KOPT-K1 (cell line): ENCODE measurements around the gene SRCIN1.
"Not testable (repeated sequence)": the region's sequence is repeated elsewhere in the genome, so short reads cannot be mapped to it uniquely, and the experiment has no call there.

Experiments
- H3K27ac ChIP-seq: fragments of 200-600 bp; sonication (generic); 2 replicates; pipeline ENCODE4 v1.5.1; 2016; ENCODE audit warnings: antibody characterized with exemption, mild to moderate bottlenecking, low read depth, low read length; ENCODE audit not compliant: poor library complexity, severe bottlenecking
- H3K36me3 ChIP-seq: fragments of 200-600 bp; sonication (generic); 2 replicates; pipeline ENCODE4 v1.5.1; 2017; ENCODE audit warnings: antibody characterized with exemption, mild to moderate bottlenecking, low read length, moderate library complexity; ENCODE audit not compliant: insufficient read depth
- H3K9me3 ChIP-seq: fragments of 200-600 bp; sonication (generic); 2 replicates; pipeline ENCODE4 v1.5.1; 2017; ENCODE audit warnings: antibody characterized with exemption, low read length, mild to moderate bottlenecking; ENCODE audit not compliant: insufficient read depth, poor library complexity, severe bottlenecking

Gene SRCIN1

GRCh38 chr17:38512473-38513058 is 93.2 kb downstream of the SRCIN1 start:
- Histone ChIP-seq H3K9me3 (no peaks in the 10 kb centered on the region), H3K27ac (no peak overlapping the region), H3K36me3 (no peaks in the 10 kb centered on the region)

GRCh38 chr17:38511150-38512108 is 94.3 kb downstream of the SRCIN1 start:
- no peak overlapping the region for H3K27ac ChIP-seq
- H3K36me3 ChIP-seq = no peaks in the 10 kb centered on the region
- H3K9me3 ChIP-seq = no peaks in the 10 kb centered on the region

- Histone ChIP-seq H3K9me3 (no peaks in the 10 kb centered on the region), H3K27ac (no peak overlapping the region), H3K36me3 (no peaks in the 10 kb centered on the region)
These were observed 95.2 kb downstream of the SRCIN1 start for GRCh38 chr17:38510421-38511149.

- Histone ChIP-seq H3K27ac (no peak overlapping the region), H3K9me3 (no peaks in the 10 kb centered on the region), H3K36me3 (no peaks in the 10 kb centered on the region)
These were observed 95.9 kb downstream of the SRCIN1 start for GRCh38 chr17:38509772-38510420.

GRCh38 chr17:38508954-38509771 is 96.6 kb downstream of the SRCIN1 start:
- H3K9me3 ChIP-seq = no peaks in the 10 kb centered on the region
- no peaks in the 10 kb centered on the region for H3K36me3 ChIP-seq
- no peak overlapping the region for H3K27ac ChIP-seq

GRCh38 chr17:38508570-38508950 is 97.2 kb downstream of the SRCIN1 start:
- Histone ChIP-seq H3K9me3 (no peaks in the 10 kb centered on the region), H3K36me3 (no peaks in the 10 kb centered on the region), H3K27ac (no peak overlapping the region)

GRCh38 chr17:38507921-38508569 is 97.7 kb downstream of the SRCIN1 start:
- H3K36me3 ChIP-seq = no peaks in the 10 kb centered on the region; the same call in 1 of the 2 replicates
- no peaks in the 10 kb centered on the region for H3K9me3 ChIP-seq
- no peak overlapping the region for H3K27ac ChIP-seq

- H3K9me3 ChIP-seq = no peaks in the 10 kb centered on the region
- H3K27ac ChIP-seq = no peak overlapping the region
- H3K36me3 ChIP-seq = no peaks in the 10 kb centered on the region; the same call in 1 of the 2 replicates
These were observed 98.3 kb downstream of the SRCIN1 start for GRCh38 chr17:38507436-38507835.

- Histone ChIP-seq H3K36me3 (no peaks in the 10 kb centered on the region; the same call in 1 of the 2 replicates), H3K9me3 (no peaks in the 10 kb centered on the region), H3K27ac (no peak overlapping the region)
These were observed 101.5 kb downstream of the SRCIN1 start for GRCh38 chr17:38504216-38504615.

- not testable (repeated sequence) for H3K9me3 ChIP-seq, H3K36me3 ChIP-seq, H3K27ac ChIP-seq
These were observed 102.4 kb downstream of the SRCIN1 start for GRCh38 chr17:38503286-38503913.

- H3K36me3 ChIP-seq, H3K9me3 ChIP-seq, H3K27ac ChIP-seq: not testable (repeated sequence)
These were observed 104.0 kb downstream of the SRCIN1 start for GRCh38 chr17:38501718-38502117.

GRCh38 chr17:38499230-38499629 is 106.5 kb downstream of the SRCIN1 start:
- not testable (repeated sequence) for H3K36me3 ChIP-seq, H3K27ac ChIP-seq
- peaks cover 14% of the 10 kb centered on the region for H3K9me3 ChIP-seq

- no peak overlapping the region for H3K27ac ChIP-seq
- H3K9me3 ChIP-seq = peaks cover 14% of the 10 kb centered on the region
- H3K36me3 ChIP-seq = peaks cover 8% of the 10 kb centered on the region; the same call in 1 of the 2 replicates
These were observed 107.4 kb downstream of the SRCIN1 start for GRCh38 chr17:38498353-38498752.
